Myocyte (in vitro differentiated cells): ENCODE measurements around the gene FBXO15. TPM values are rescaled to one million over a fixed set of nuclear protein-coding genes. Genes with fewer than 3 reads are reported as not detected.

Source experiments
- DNase-seq: peaks from one replicate; pipeline ENCODE4 v3.0.0-alpha.2; 2012; ENCODE audit warnings: low read depth
- polyA plus RNA-seq: library from polyadenylated mRNA; unstranded; fragments of >200 nt; gene quantifications from one replicate; pipeline ENCODE4 v1.2.1, GENCODE V29; 2012; ENCODE audit warnings: missing spikeins
- total RNA-seq: library from RNA; depleted of rRNA; stranded (reverse); fragments of >200 nt; gene quantifications from 2 replicates; pipeline ENCODE4 v1.2.3, GENCODE V29; 2014

Gene FBXO15
- total RNA-seq, result 0.83 and 0.91 TPM in 2 replicates
- 0.67 TPM for polyA plus RNA-seq

- DNase-seq, result peak; percentile 98
Measured at GRCh38 chr18:74147779-74148542, at the start of gene FBXO15, which contains the start of gene TIMM21. Gene FBXO15 (minus strand): TSS chr18:74147834. CDS start chr18:74147785, 49 bp downstream. Gene TIMM21 (plus strand): TSS chr18:74148523. CDS start chr18:74148809, 286 bp downstream.

- peak; percentile 67 for DNase-seq
Measured at GRCh38 chr18:74196220-74197119, 48.8 kb upstream of the FBXO15 start.

GRCh38 chr18:74194691-74195090 is 47.1 kb upstream of the FBXO15 start:
- no peak for DNase-seq

- DNase-seq, result no peak
Measured at GRCh38 chr18:74191577-74191976, 43.9 kb upstream of the FBXO15 start.

- no peak for DNase-seq
Measured at GRCh38 chr18:74190086-74190485, 42.5 kb upstream of the FBXO15 start.

- no peak for DNase-seq
Measured at GRCh38 chr18:74186661-74187060, 39.0 kb upstream of the FBXO15 start.

- no peak for DNase-seq
Measured at GRCh38 chr18:74185860-74186259, 38.2 kb upstream of the FBXO15 start.

- DNase-seq, result no peak
Measured at GRCh38 chr18:74184875-74185274, 37.2 kb upstream of the FBXO15 start.

- DNase-seq, result no peak
Measured at GRCh38 chr18:74183130-74183529, 35.5 kb upstream of the FBXO15 start.

- no peak for DNase-seq
Measured at GRCh38 chr18:74182335-74182734, 34.7 kb upstream of the FBXO15 start.

GRCh38 chr18:74179623-74180199 is 32.1 kb upstream of the FBXO15 start:
- DNase-seq, result no peak

GRCh38 chr18:74178884-74179283 is 31.2 kb upstream of the FBXO15 start:
- DNase-seq, result no peak

- no peak for DNase-seq
Measured at GRCh38 chr18:74175658-74176057, 28.0 kb upstream of the FBXO15 start.

- no peak for DNase-seq
Measured at GRCh38 chr18:74173434-74173750, 25.8 kb upstream of the FBXO15 start.

- no peak for DNase-seq
Measured at GRCh38 chr18:74172697-74173433, 25.2 kb upstream of the FBXO15 start.

GRCh38 chr18:74171910-74172606 is 24.4 kb upstream of the FBXO15 start:
- no peak for DNase-seq

- DNase-seq, result no peak
Measured at GRCh38 chr18:74166386-74166785, 18.8 kb upstream of the FBXO15 start.

- DNase-seq, result no peak
Measured at GRCh38 chr18:74163019-74163660, 15.5 kb upstream of the FBXO15 start.

GRCh38 chr18:74155276-74155675 is 7.6 kb upstream of the FBXO15 start:
- peak; percentile 9 for DNase-seq

GRCh38 chr18:74154716-74155115 is 7.1 kb upstream of the FBXO15 start:
- DNase-seq, result peak; percentile 5
